CD4-positive, alpha-beta T cell (primary cell): ENCODE data around the gene INSRR. TPM values are rescaled to one million over a fixed set of nuclear protein-coding genes. Genes with fewer than 3 reads are reported as not detected.

Experiments
- ATAC-seq: fragments of 200-7000 bp; cut with Tn5 transposase; one replicate; pipeline ENCODE4 v1.10.0; 2022; ENCODE audit warnings: mild to moderate bottlenecking; ENCODE audit not compliant: poor library complexity
- CTCF ChIA-PET: fragments of 350-600 bp; sonication (Branson Sonifier 250); formaldehyde crosslinking; loops from one replicate; lab custom pipeline; 2021; ENCODE audit warnings: antibody characterized with exemption, inconsistent platforms; lab: Charles Lee
- POLR2A ChIA-PET: fragments of 350-600 bp; sonication (Branson Sonifier 250); formaldehyde crosslinking; loops from one replicate; lab custom pipeline; 2021; ENCODE audit warnings: antibody characterized with exemption, inconsistent platforms; lab: Charles Lee
- DNase-seq, 14 experiments: peaks; one replicate each; pipeline ENCODE4 v3.0.0-alpha.2; 2013 to 2020; ENCODE audit warnings: mixed read lengths in 2 of 14
- H3K27ac ChIP-seq, 2 donors: one replicate each; pipeline versions ENCODE4 v1.5.1 to v1.7.0; 2013; ENCODE audit warnings: low read length in 2 of 2, low read depth in 1 of 2, mild to moderate bottlenecking in 1 of 2
- H3K27me3 ChIP-seq, 2 experiments: 1 replicate in 1 of 2; 2 replicates in 1 of 2; pipeline versions ENCODE4 v1.6.1 to v1.7.0; 2013; ENCODE audit warnings: low read length in 2 of 2, control low read depth in 1 of 2, mild to moderate bottlenecking in 1 of 2, moderate library complexity in 1 of 2; ENCODE audit not compliant: insufficient read depth in 2 of 2, control insufficient read depth in 1 of 2
- H3K36me3 ChIP-seq: one replicate; pipeline ENCODE4 v1.6.1; 2013; ENCODE audit warnings: low read length, control low read depth; ENCODE audit not compliant: insufficient read depth
- H3K4me1 ChIP-seq: one replicate; pipeline ENCODE4 v1.6.1; 2013; ENCODE audit warnings: low read length, control low read depth; ENCODE audit not compliant: insufficient read depth
- H3K4me3 ChIP-seq: one replicate; pipeline ENCODE4 v1.5.1; 2013; ENCODE audit warnings: mild to moderate bottlenecking, low read length, moderate library complexity
- H3K9me3 ChIP-seq, 2 experiments: 1 replicate in 1 of 2; 2 replicates in 1 of 2; pipeline versions ENCODE4 v1.6.1 to v1.7.0; 2013; ENCODE audit warnings: low read length in 2 of 2, mild to moderate bottlenecking in 2 of 2, control low read depth in 1 of 2, moderate library complexity in 1 of 2; ENCODE audit not compliant: control insufficient read depth in 1 of 2, insufficient read depth in 1 of 2
- H3K27ac Mint-ChIP-seq: one replicate; pipeline ENCODE4 v1.8.0; 2020; ENCODE audit warnings: mixed read lengths
- H3K27me3 Mint-ChIP-seq: one replicate; pipeline ENCODE4 v1.8.0; 2021; ENCODE audit warnings: mixed read lengths
- H3K36me3 Mint-ChIP-seq: one replicate; pipeline ENCODE4 v1.8.0; 2021; ENCODE audit warnings: low read depth, mixed read lengths
- H3K4me1 Mint-ChIP-seq: one replicate; pipeline ENCODE4 v1.8.0; 2021; ENCODE audit warnings: low read depth, mixed read lengths
- H3K4me3 Mint-ChIP-seq: one replicate; pipeline ENCODE4 v1.8.0; 2020; ENCODE audit warnings: mild to moderate bottlenecking, mixed read lengths
- H3K9me3 Mint-ChIP-seq: one replicate; pipeline ENCODE4 v1.8.0; 2020; ENCODE audit warnings: mixed read lengths
- CTCF ChIP-seq: fragments of 200-600 bp; IDR thresholded peaks from one replicate; pipeline ENCODE4 v1.8.0; 2022; ENCODE audit warnings: antibody characterized with exemption, mild to moderate bottlenecking
- intact Hi-C, 2 experiments: fragments of 100-400 bp; cut with DNase I in 1 of 2; cut with micrococcal nuclease in 1 of 2; formaldehyde crosslinking; loops; one replicate each; pipeline versions ENCODE4 v1.15.1 to v1.9.0; 2023 to 2025; cut with DNase I, micrococcal nuclease
- total RNA-seq, 174 experiments: library from RNA in 2 of 174; stranded (reverse) in 2 of 174; gene quantifications; one replicate each; pipeline ENCODE4 v1.2.3 and lab custom pipeline; 2021 to 2026

Gene INSRR
- total RNA-seq, 2 experiments from 2014 or later = not detected

- peaks cover 19% of the 10 kb centered on the region for H3K4me1 Mint-ChIP-seq
- peaks cover 67% of the 10 kb centered on the region for H3K27me3 Mint-ChIP-seq
- H3K4me3 Mint-ChIP-seq = no peak overlapping the region
- POLR2A ChIA-PET = no interaction called here
- no peak overlapping the region for H3K4me3 ChIP-seq
- no peaks in the 10 kb centered on the region for H3K36me3 Mint-ChIP-seq
- CTCF ChIA-PET = no interaction called here
- intact Hi-C loops = no loop called here
- H3K27me3 ChIP-seq = peaks cover 24 to 37% of the 10 kb centered on the region in 2 experiments
- no peaks in the 10 kb centered on the region for H3K36me3 ChIP-seq
- TF ChIP-seq CTCF = no peak
- peaks cover 0 to 13% of the 10 kb centered on the region in 2 experiments for H3K9me3 ChIP-seq
- no peaks in the 10 kb centered on the region for H3K9me3 Mint-ChIP-seq
- H3K4me1 ChIP-seq = peaks cover 28% of the 10 kb centered on the region
- ATAC-seq (no peak), DNase-seq (no peak)
- no peak overlapping the region for H3K27ac Mint-ChIP-seq
- no peak overlapping the region for H3K27ac ChIP-seq
Measured at GRCh38 chr1:156895927-156896326, 37.0 kb upstream of the INSRR start.

- intact Hi-C loops = no loop called here
- DNase-seq (no peak), ATAC-seq (no peak)
- TF ChIP-seq CTCF = no peak
- ChIA-PET CTCF (no interaction called here), POLR2A (no interaction called here)
- no peak overlapping the region for H3K4me3 Mint-ChIP-seq
- Histone ChIP-seq H3K4me1 (peaks cover 28% of the 10 kb centered on the region), H3K36me3 (no peaks in the 10 kb centered on the region), H3K9me3 (peaks cover 0 to 13% of the 10 kb centered on the region in 2 experiments), H3K27me3 (peaks cover 24 to 38% of the 10 kb centered on the region in 2 experiments), H3K4me3 (no peak overlapping the region), H3K27ac (no peak overlapping the region)
- no peak overlapping the region for H3K27ac Mint-ChIP-seq
- H3K36me3 Mint-ChIP-seq = no peaks in the 10 kb centered on the region
- no peaks in the 10 kb centered on the region for H3K9me3 Mint-ChIP-seq
- peaks cover 69% of the 10 kb centered on the region for H3K27me3 Mint-ChIP-seq
- peaks cover 19% of the 10 kb centered on the region for H3K4me1 Mint-ChIP-seq
Measured at GRCh38 chr1:156895455-156895812, 36.5 kb upstream of the INSRR start.

DNA sequence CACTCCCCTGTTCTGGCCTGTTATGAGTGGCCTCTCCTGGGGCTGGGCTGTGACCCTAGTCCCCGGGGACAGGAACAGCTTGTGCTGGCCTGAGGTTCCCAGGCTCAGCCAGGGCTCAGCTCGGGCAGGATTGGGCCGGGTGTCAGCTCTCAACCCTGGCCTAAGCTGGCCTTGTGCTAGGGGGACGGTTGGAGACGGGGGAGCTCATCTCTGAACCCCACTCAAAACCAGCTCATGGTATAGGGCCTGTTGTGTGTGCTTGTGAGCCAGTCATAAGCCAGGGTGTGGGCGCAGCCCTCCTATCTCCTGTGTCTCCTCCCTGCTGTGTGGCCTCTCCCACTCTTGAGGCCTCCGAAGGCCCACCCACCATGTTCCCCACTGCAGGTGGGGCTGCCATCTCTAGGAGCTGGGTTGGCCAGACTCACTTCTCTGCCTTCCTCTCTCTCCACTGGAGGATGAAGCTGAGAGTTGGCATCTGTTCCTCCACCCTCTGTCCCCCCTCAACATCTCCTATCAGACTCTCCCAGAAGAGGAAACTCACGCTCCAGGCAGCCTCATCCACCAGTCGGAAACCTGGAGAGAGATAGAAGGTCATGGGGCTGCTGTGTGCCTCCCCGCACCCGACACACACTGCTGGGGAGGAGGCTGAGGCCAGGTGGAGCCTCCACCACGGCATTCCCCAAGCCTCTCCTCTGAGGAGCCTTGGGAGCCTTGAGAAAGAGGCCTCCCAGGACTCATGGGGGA, 36.0 kb upstream of the INSRR start:
- Histone ChIP-seq H3K27me3 (peaks cover 29 to 38% of the 10 kb centered on the region in 2 experiments), H3K4me1 (peaks cover 33% of the 10 kb centered on the region), H3K36me3 (no peaks in the 10 kb centered on the region), H3K4me3 (no peak overlapping the region), H3K27ac (no peak overlapping the region), H3K9me3 (peaks cover 0 to 13% of the 10 kb centered on the region in 2 experiments)
- DNase-seq (no peak), ATAC-seq (no peak)
- no peak for TF ChIP-seq CTCF
- ChIA-PET CTCF (no interaction called here), POLR2A (interaction anchor here (0.8 kb wide), 1 partner anchor 75 kb away, joined by 3 read pairs; no protein-coding TSS in a partner anchor)
- H3K9me3 Mint-ChIP-seq = no peaks in the 10 kb centered on the region
- H3K27me3 Mint-ChIP-seq = peaks cover 75% of the 10 kb centered on the region
- H3K27ac Mint-ChIP-seq = no peak overlapping the region
- no peaks in the 10 kb centered on the region for H3K36me3 Mint-ChIP-seq
- intact Hi-C loops = loop anchor here (5.0 kb wide), 2 partner anchors 58 to 67 kb away; no protein-coding TSS in a partner anchor
- H3K4me1 Mint-ChIP-seq = peaks cover 19% of the 10 kb centered on the region
- H3K4me3 Mint-ChIP-seq = peak overlapping the region; percentile 23
